HEK293 (cell line): Measurements from ENCODE around the gene CD164.

Experiments used
- BCL11A ChIP-seq: fragments of 450-650 bp; formaldehyde crosslinking; IDR thresholded peaks from 2 replicates; pipeline ENCODE4 v1.5.1; 2016; ENCODE audit warnings: low read depth, missing biosample characterization, missing genetic modification characterization
- CTCF ChIP-seq: fragments of 450-650 bp; formaldehyde crosslinking; IDR thresholded peaks from 2 replicates; pipeline ENCODE4 v1.5.1; 2016; ENCODE audit warnings: missing biosample characterization, missing genetic modification characterization
- PRDM10 ChIP-seq: fragments of 450-650 bp; formaldehyde crosslinking; IDR thresholded peaks from 2 replicates; pipeline ENCODE4 v1.5.1; 2016; ENCODE audit warnings: missing biosample characterization, missing genetic modification characterization
- ZNF133 ChIP-seq: fragments of 450-650 bp; formaldehyde crosslinking; IDR thresholded peaks from 2 replicates; pipeline ENCODE4 v1.5.1; 2016; ENCODE audit warnings: missing biosample characterization, missing genetic modification characterization
- ZNF473 ChIP-seq: fragments of 450-650 bp; formaldehyde crosslinking; IDR thresholded peaks from 2 replicates; pipeline ENCODE4 v1.5.1; 2017; ENCODE audit warnings: missing biosample characterization, missing genetic modification characterization
- ZNF560 ChIP-seq: fragments of 450-650 bp; formaldehyde crosslinking; IDR thresholded peaks from 2 replicates; pipeline ENCODE4 v1.5.1; 2017; ENCODE audit warnings: missing biosample characterization, missing genetic modification characterization, borderline replicate concordance
- ZNF76 ChIP-seq: fragments of 450-650 bp; formaldehyde crosslinking; IDR thresholded peaks from 2 replicates; pipeline ENCODE4; 2016; ENCODE audit warnings: low read depth, missing biosample characterization, missing genetic modification characterization, borderline replicate concordance
- ZNF785 ChIP-seq: fragments of 450-650 bp; formaldehyde crosslinking; IDR thresholded peaks from 2 replicates; pipeline ENCODE4 v1.5.1; 2016; ENCODE audit warnings: missing biosample characterization, missing genetic modification characterization
- ZSCAN5A ChIP-seq: fragments of 450-650 bp; formaldehyde crosslinking; IDR thresholded peaks from 2 replicates; pipeline ENCODE4 v1.5.1; 2016; ENCODE audit warnings: missing biosample characterization, missing genetic modification characterization
- TF ChIP-seq, protein P1 (sequence below): fragments of 450-650 bp; formaldehyde crosslinking; IDR thresholded peaks from 2 replicates; pipeline ENCODE4 v1.5.1; 2016; ENCODE audit warnings: missing biosample characterization, missing genetic modification characterization

DNA sequence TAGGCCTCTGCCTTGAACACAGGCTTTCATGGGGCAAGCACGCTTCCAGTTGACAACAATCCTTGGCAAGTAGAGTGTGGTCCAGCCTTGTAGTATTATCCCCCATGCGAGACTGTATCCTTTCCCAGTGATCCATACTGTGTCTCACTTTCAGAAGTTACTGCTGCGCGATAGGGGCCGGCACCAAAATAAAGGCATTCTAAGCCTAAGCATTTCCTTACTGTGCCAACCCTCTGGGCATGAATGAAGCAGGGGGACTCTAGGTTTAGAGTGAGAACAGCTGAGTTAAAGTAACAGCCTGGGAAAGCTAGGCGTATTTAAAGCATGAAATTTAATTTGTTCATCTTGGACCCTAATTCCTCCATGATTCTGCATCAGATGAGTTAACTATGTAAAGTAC lies 39.4 kb downstream of the CD164 start:
- TF ChIP-seq CTCF (tag by site-specific recombination) (no peak), ZNF133 (tag by site-specific recombination) (no peak), ZNF473 (no peak), BCL11A (no peak), ZSCAN5A (no peak), PRDM10 (no peak), ZNF76 (tag by site-specific recombination) (no peak), ZNF560 (tag by site-specific recombination) (no peak), ZNF785 (tag by site-specific recombination) (no peak)
- TF ChIP-seq, protein P1, sequence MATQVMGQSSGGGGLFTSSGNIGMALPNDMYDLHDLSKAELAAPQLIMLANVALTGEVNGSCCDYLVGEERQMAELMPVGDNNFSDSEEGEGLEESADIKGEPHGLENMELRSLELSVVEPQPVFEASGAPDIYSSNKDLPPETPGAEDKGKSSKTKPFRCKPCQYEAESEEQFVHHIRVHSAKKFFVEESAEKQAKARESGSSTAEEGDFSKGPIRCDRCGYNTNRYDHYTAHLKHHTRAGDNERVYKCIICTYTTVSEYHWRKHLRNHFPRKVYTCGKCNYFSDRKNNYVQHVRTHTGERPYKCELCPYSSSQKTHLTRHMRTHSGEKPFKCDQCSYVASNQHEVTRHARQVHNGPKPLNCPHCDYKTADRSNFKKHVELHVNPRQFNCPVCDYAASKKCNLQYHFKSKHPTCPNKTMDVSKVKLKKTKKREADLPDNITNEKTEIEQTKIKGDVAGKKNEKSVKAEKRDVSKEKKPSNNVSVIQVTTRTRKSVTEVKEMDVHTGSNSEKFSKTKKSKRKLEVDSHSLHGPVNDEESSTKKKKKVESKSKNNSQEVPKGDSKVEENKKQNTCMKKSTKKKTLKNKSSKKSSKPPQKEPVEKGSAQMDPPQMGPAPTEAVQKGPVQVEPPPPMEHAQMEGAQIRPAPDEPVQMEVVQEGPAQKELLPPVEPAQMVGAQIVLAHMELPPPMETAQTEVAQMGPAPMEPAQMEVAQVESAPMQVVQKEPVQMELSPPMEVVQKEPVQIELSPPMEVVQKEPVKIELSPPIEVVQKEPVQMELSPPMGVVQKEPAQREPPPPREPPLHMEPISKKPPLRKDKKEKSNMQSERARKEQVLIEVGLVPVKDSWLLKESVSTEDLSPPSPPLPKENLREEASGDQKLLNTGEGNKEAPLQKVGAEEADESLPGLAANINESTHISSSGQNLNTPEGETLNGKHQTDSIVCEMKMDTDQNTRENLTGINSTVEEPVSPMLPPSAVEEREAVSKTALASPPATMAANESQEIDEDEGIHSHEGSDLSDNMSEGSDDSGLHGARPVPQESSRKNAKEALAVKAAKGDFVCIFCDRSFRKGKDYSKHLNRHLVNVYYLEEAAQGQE: no peak
